IPS-20b (cell line): ENCODE measurements around the gene CFAP161.
"Not testable (repeated sequence)": the region's sequence is repeated elsewhere in the genome, so short reads cannot be mapped to it uniquely, and the experiment has no call there.

Experiments used
- H3K27ac ChIP-seq: one replicate; pipeline ENCODE4 v1.5.1; 2013; ENCODE audit warnings: low read length
- H3K27me3 ChIP-seq: 2 replicates; pipeline ENCODE4 v1.6.1; 2013; ENCODE audit warnings: mild to moderate bottlenecking, low read length, inconsistent platforms; ENCODE audit not compliant: insufficient read depth
- H3K36me3 ChIP-seq: 2 replicates; pipeline ENCODE4 v1.6.1; 2013; ENCODE audit warnings: low read depth, mild to moderate bottlenecking, inconsistent platforms, low read length, moderate library complexity; ENCODE audit not compliant: insufficient read depth
- H3K4me1 ChIP-seq: 2 replicates; pipeline ENCODE4 v1.6.1; 2013; ENCODE audit warnings: mild to moderate bottlenecking, control low read depth, inconsistent platforms, low read length, moderate library complexity; ENCODE audit not compliant: insufficient read depth
- H3K4me3 ChIP-seq: 2 replicates; pipeline ENCODE4 v1.5.1; 2013; ENCODE audit warnings: mild to moderate bottlenecking, low read length, inconsistent platforms
- H3K9ac ChIP-seq: 2 replicates; pipeline ENCODE4 v1.6.1; 2013; ENCODE audit warnings: low read depth, mild to moderate bottlenecking, inconsistent platforms, low read length, moderate library complexity
- H3K9me3 ChIP-seq: 2 replicates; pipeline ENCODE4 v1.6.1; 2013; ENCODE audit warnings: mild to moderate bottlenecking, low read depth, low read length, inconsistent platforms; ENCODE audit not compliant: insufficient read depth

The CFAP161 gene

GRCh38 chr15:81111018-81111417, 23.1 kb upstream of the CFAP161 start:
- H3K36me3 ChIP-seq = no peaks in the 10 kb centered on the region
- no peak overlapping the region for H3K9ac ChIP-seq
- H3K4me1 ChIP-seq = peaks cover 13% of the 10 kb centered on the region
- no peak overlapping the region for H3K4me3 ChIP-seq
- no peaks in the 10 kb centered on the region for H3K9me3 ChIP-seq
- no peaks in the 10 kb centered on the region for H3K27me3 ChIP-seq
- H3K27ac ChIP-seq = no peak overlapping the region

GRCh38 chr15:81111510-81112470, 22.3 kb upstream of the CFAP161 start:
- Histone ChIP-seq H3K4me3 (no peak overlapping the region), H3K9ac (no peak overlapping the region), H3K27ac (no peak overlapping the region), H3K36me3 (no peaks in the 10 kb centered on the region), H3K9me3 (no peaks in the 10 kb centered on the region), H3K4me1 (peaks cover 13% of the 10 kb centered on the region), H3K27me3 (no peaks in the 10 kb centered on the region)

GRCh38 chr15:81113204-81113657, 20.8 kb upstream of the CFAP161 start:
- Histone ChIP-seq H3K27ac (no peak overlapping the region), H3K4me3 (no peak overlapping the region), H3K4me1 (peaks cover 13% of the 10 kb centered on the region), H3K36me3 (no peaks in the 10 kb centered on the region), H3K27me3 (peaks cover 8% of the 10 kb centered on the region), H3K9me3 (no peaks in the 10 kb centered on the region), H3K9ac (no peak overlapping the region)

DNA sequence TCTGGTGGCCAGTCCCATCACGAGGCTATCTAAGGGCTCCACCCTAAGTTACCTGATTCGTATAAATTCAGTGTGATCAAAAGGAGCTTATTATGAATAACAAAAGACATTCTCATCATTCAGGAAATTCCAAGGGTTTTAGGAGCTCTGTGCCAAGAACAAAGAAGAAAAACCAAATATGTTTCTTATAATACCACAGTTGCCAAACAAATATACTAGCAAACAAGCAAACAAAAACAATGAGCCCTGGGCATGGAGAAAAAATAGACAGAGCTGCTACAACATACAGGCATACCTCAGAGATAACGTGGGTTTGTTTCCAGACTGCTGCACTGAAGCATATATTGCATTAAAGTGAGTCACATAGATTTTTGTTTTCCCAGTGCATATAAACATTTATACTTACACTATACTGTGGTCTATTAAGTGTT, 20.2 kb upstream of the CFAP161 start:
- Histone ChIP-seq H3K27ac (no peak overlapping the region), H3K36me3 (no peaks in the 10 kb centered on the region), H3K4me1 (peaks cover 13% of the 10 kb centered on the region), H3K27me3 (peaks cover 14% of the 10 kb centered on the region), H3K4me3 (no peak overlapping the region), H3K9ac (no peak overlapping the region), H3K9me3 (no peaks in the 10 kb centered on the region)

DNA sequence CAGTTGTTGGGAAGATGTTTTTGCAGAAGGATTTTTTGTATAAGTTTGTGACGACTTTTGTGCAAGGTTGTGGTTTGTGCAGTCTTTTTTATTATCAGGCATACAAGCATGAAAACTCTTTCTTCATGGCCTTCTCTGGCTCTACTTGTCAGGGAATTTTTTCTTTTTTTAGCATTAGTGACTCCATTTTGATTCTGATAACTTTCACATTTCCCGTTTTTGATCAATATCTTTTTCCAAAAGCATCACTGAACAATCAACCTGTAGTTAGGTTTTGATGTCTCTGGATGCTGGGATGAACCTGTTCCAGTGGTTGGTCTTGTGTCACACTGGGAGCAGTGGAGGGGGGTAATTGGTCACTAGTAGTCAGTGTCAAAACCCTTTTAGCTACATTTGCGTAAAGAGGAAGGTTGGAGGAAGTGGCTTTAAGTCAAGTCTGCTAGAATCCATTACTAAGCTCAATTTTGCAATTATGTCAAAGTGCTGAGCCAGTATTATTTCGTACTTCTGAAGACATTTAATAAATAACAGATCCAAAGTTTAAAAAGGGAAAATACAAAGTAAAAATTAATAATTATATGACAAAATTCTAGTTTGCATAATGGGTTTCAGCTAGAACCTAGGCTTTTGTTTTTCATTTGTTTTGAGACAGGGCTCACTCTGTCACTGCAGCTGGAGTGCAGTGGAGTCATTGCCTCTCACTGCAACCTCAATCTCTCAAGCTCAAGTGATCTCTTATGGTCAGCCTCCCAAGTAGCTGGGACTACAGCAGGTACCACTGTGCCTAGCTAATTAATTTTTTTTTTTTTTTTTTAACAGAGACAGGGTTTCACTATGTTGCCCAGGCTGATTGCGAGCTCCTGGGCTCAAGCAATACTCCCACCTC, 18.8 kb upstream of the CFAP161 start:
- H3K27me3 ChIP-seq = peaks cover 15% of the 10 kb centered on the region
- peaks cover 5% of the 10 kb centered on the region; the same call in 1 of the 2 replicates for H3K9me3 ChIP-seq
- H3K27ac ChIP-seq = no peak overlapping the region
- H3K4me3 ChIP-seq = no peak overlapping the region
- H3K36me3 ChIP-seq = no peaks in the 10 kb centered on the region
- peaks cover 13% of the 10 kb centered on the region for H3K4me1 ChIP-seq
- no peak overlapping the region for H3K9ac ChIP-seq

- peaks cover 10% of the 10 kb centered on the region; the same call in 1 of the 2 replicates for H3K9me3 ChIP-seq
- H3K4me1 ChIP-seq = peaks cover 13% of the 10 kb centered on the region
- no peaks in the 10 kb centered on the region for H3K36me3 ChIP-seq
- H3K27me3 ChIP-seq = peaks cover 15% of the 10 kb centered on the region
- H3K4me3 ChIP-seq = no peak overlapping the region
- H3K9ac ChIP-seq = no peak overlapping the region
- no peak overlapping the region for H3K27ac ChIP-seq
Observed at GRCh38 chr15:81117136-81117535, 16.9 kb upstream of the CFAP161 start.

GRCh38 chr15:81117581-81117980, 16.5 kb upstream of the CFAP161 start:
- Histone ChIP-seq H3K4me1 (peaks cover 13% of the 10 kb centered on the region), H3K36me3 (no peaks in the 10 kb centered on the region), H3K4me3 (no peak overlapping the region), H3K27ac (no peak overlapping the region), H3K27me3 (peaks cover 15% of the 10 kb centered on the region), H3K9me3 (peaks cover 10% of the 10 kb centered on the region; the same call in 1 of the 2 replicates), H3K9ac (no peak overlapping the region)

DNA sequence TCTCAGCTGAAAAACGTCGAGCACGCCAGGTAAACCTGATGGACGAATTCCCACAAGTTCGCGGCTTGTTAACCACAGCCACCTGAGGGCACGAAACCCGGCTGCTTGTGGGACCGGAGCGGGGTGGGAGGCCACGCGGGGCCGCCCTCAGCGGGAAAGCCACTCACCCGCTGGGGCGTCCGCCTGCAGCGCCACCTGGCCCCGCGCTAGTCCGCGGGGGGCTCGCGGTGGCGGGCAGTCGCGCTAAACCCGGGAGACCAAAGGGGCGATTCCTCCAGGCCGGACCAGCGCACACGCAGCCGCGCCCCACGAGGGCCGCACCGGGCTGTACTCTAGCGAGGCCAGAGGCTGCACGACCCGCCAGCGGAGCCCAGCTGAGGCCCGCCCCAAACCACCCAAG, 15.7 kb upstream of the CFAP161 start:
- peaks cover 15% of the 10 kb centered on the region for H3K27me3 ChIP-seq
- no peaks in the 10 kb centered on the region for H3K36me3 ChIP-seq
- no peak overlapping the region for H3K27ac ChIP-seq
- H3K9me3 ChIP-seq = peaks cover 10% of the 10 kb centered on the region; the same call in 1 of the 2 replicates
- no peak overlapping the region for H3K4me3 ChIP-seq
- H3K4me1 ChIP-seq = peaks cover 11% of the 10 kb centered on the region
- H3K9ac ChIP-seq = no peak overlapping the region

DNA sequence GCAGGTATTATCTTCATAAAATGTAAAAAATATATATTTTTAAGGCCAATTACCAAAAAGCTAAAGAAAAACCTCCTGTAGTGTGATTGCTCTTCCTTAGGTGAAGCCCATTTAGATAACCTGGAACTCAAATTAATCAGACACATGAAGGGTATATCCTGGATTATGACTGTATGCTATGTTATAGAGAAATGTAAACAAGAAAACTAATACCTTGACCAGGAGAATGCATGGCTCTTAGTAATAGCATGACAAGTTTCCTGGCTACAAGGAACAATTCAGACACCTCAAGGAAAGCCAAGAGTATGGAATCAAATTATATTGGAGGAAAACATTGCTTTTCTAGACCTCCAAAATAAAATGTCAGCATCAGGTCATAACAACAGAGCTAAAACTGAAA, 14.0 kb upstream of the CFAP161 start:
- Histone ChIP-seq H3K27me3 (peaks cover 15% of the 10 kb centered on the region), H3K4me3 (no peak overlapping the region)

GRCh38 chr15:81126892-81127291, 7.2 kb upstream of the CFAP161 start:
- H3K4me1 ChIP-seq = no peaks in the 10 kb centered on the region
- H3K27ac ChIP-seq = no peak overlapping the region
- no peaks in the 10 kb centered on the region; the same call in 1 of the 2 replicates for H3K27me3 ChIP-seq
- no peaks in the 10 kb centered on the region for H3K9me3 ChIP-seq
- no peaks in the 10 kb centered on the region for H3K36me3 ChIP-seq
- no peak overlapping the region for H3K4me3 ChIP-seq
- H3K9ac ChIP-seq = no peak overlapping the region

More for the DNA sequence above, 14.0 kb upstream of the CFAP161 start:
- Histone ChIP-seq H3K36me3 (no peaks in the 10 kb centered on the region), H3K9ac (no peak overlapping the region), H3K9me3 (peaks cover 10% of the 10 kb centered on the region; the same call in 1 of the 2 replicates), H3K4me1 (no peaks in the 10 kb centered on the region), H3K27ac (no peak overlapping the region)

- not testable (repeated sequence) for H3K9me3 ChIP-seq, H3K9ac ChIP-seq, H3K4me3 ChIP-seq, H3K36me3 ChIP-seq, H3K4me1 ChIP-seq, H3K27ac ChIP-seq
- peaks cover 12% of the 10 kb centered on the region for H3K27me3 ChIP-seq
Observed at GRCh38 chr15:81141478-81141877, 7.4 kb downstream of the CFAP161 start.
